IMR-90 (cell line): ENCODE results near the gene STAMBPL1. TPM values are rescaled to one million over a fixed set of nuclear protein-coding genes. Genes with fewer than 3 reads are reported as not detected.

Experiments used
- ATAC-seq: fragments of 200-7000 bp; cut with Tn5 transposase; 2 replicates; pipeline ENCODE4 v1.9.1; 2020; ENCODE audit warnings: low read depth, mild to moderate bottlenecking, moderate library complexity
- BruUV-seq: library from RNA; stranded (reverse); fragments of 400-500 nt; replicated peaks from 2 replicates; lab custom pipeline; 2021; lab: Mats Ljungman, UMichigan
- CTCF ChIA-PET: fragments of 300-600 bp; formaldehyde crosslinking; extraction: SDS; loops from one replicate; lab custom pipeline; 2021; ENCODE audit warnings: antibody characterized with exemption; lab: Yijun Ruan, JAX
- POLR2A ChIA-PET: fragments of 300-600 bp; sonication (Branson Sonifier 250); formaldehyde crosslinking; loops from one replicate; lab custom pipeline; 2022; ENCODE audit warnings: antibody characterized with exemption; ENCODE audit not compliant: unreplicated experiment; lab: Charles Lee
- DNase-seq: peaks from one replicate; pipeline ENCODE4 v3.0.0; 2013
- H2AFZ ChIP-seq: replicated peaks from 2 replicates; pipeline ENCODE3; 2013; ENCODE audit warnings: low read length, mild to moderate bottlenecking; ENCODE audit not compliant: poor library complexity
- H2AK5ac ChIP-seq: 2 replicates; pipeline ENCODE4 v1.6.1; 2013; ENCODE audit warnings: low read depth, low read length, inconsistent platforms
- H2AK9ac ChIP-seq: replicated peaks from 2 replicates; pipeline ENCODE3; 2013; ENCODE audit warnings: mild to moderate bottlenecking, low read depth, low read length, moderate library complexity; ENCODE audit not compliant: poor library complexity
- H2BK120ac ChIP-seq: 2 replicates; pipeline ENCODE4 v1.6.1; 2013; ENCODE audit warnings: low read depth, low read length, inconsistent platforms
- H2BK15ac ChIP-seq: 3 replicates; pipeline ENCODE4 v1.6.1; 2013; ENCODE audit warnings: low read depth, low read length, inconsistent platforms
- H2BK20ac ChIP-seq: 2 replicates; pipeline ENCODE4 v1.6.1; 2013; ENCODE audit warnings: low read depth, mild to moderate bottlenecking, inconsistent platforms, low read length, moderate library complexity
- H2BK5ac ChIP-seq: 2 replicates; pipeline ENCODE4 v1.6.1; 2013; ENCODE audit warnings: mild to moderate bottlenecking, low read depth, low read length, inconsistent platforms; ENCODE audit not compliant: poor library complexity, severe bottlenecking
- H3K14ac ChIP-seq: replicated peaks from 2 replicates; pipeline ENCODE4 v1.6.1; 2013; ENCODE audit warnings: low read depth, low read length, inconsistent platforms
- H3K18ac ChIP-seq: 2 replicates; pipeline ENCODE4 v1.6.1; 2013; ENCODE audit warnings: low read depth, low read length, control low read depth
- H3K23ac ChIP-seq: 2 replicates; pipeline ENCODE4 v1.6.1; 2013; ENCODE audit warnings: low read depth, low read length, inconsistent platforms
- H3K27ac ChIP-seq: 2 replicates; pipeline ENCODE4 v1.5.1; 2013; ENCODE audit warnings: mild to moderate bottlenecking, control low read depth, low read length; ENCODE audit not compliant: insufficient read depth
- H3K27me3 ChIP-seq: 2 replicates; pipeline ENCODE4 v1.6.1; 2013; ENCODE audit warnings: low read length; ENCODE audit not compliant: control insufficient read depth, insufficient read depth
- H3K36me3 ChIP-seq: 2 replicates; pipeline ENCODE4 v1.6.1; 2013; ENCODE audit warnings: low read length, mixed read lengths; ENCODE audit not compliant: control insufficient read depth, insufficient read depth
- H3K4ac ChIP-seq: 2 replicates; pipeline ENCODE4 v1.6.1; 2013; ENCODE audit warnings: low read depth, low read length, inconsistent platforms
- H3K4me1 ChIP-seq: 2 replicates; pipeline ENCODE4 v1.6.1; 2013; ENCODE audit warnings: low read length, mixed read lengths; ENCODE audit not compliant: control insufficient read depth, insufficient read depth
- H3K4me2 ChIP-seq: 2 replicates; pipeline ENCODE4 v1.6.1; 2013; ENCODE audit warnings: low read depth, mild to moderate bottlenecking, control low read depth, low read length, moderate library complexity
- H3K4me3 ChIP-seq: 2 replicates; pipeline ENCODE4 v1.5.1; 2013; ENCODE audit warnings: low read depth, mild to moderate bottlenecking, control low read depth, low read length, moderate library complexity; ENCODE audit not compliant: insufficient read depth
- H3K56ac ChIP-seq: 2 replicates; pipeline ENCODE4 v1.6.1; 2013; ENCODE audit warnings: low read length, inconsistent platforms; ENCODE audit not compliant: insufficient read depth; ENCODE audit errors: extremely low read depth
- H3K79me1 ChIP-seq, 2 experiments: 2 replicates each; pipeline ENCODE4 v1.6.1; 2013; ENCODE audit warnings: low read length in 2 of 2, inconsistent platforms in 1 of 2, low read depth in 1 of 2
- H3K9ac ChIP-seq: 2 replicates; pipeline ENCODE4 v1.6.1; 2013; ENCODE audit warnings: low read depth, low read length, control low read depth
- H3K9me1 ChIP-seq: 2 replicates; pipeline ENCODE4 v1.6.1; 2013; ENCODE audit warnings: low read length, inconsistent platforms; ENCODE audit not compliant: insufficient read depth
- H3K9me3 ChIP-seq: 2 replicates; pipeline ENCODE4 v1.6.1; 2013; ENCODE audit warnings: low read length; ENCODE audit not compliant: control insufficient read depth, insufficient read depth
- H4K20me1 ChIP-seq: 2 replicates; pipeline ENCODE4 v1.6.1; 2013; ENCODE audit warnings: low read length, inconsistent platforms; ENCODE audit not compliant: insufficient read depth
- H4K5ac ChIP-seq: 2 replicates; pipeline ENCODE4 v1.6.1; 2013; ENCODE audit warnings: mild to moderate bottlenecking, low read depth, low read length, control low read depth
- H4K8ac ChIP-seq, 2 experiments: 2 replicates each; pipeline ENCODE4 v1.6.1; 2013; ENCODE audit warnings: low read depth in 2 of 2, low read length in 2 of 2, control low read depth in 1 of 2, inconsistent platforms in 1 of 2
- H4K91ac ChIP-seq: 2 replicates; pipeline ENCODE4 v1.6.1; 2013; ENCODE audit warnings: low read depth, low read length, inconsistent platforms; ENCODE audit not compliant: insufficient read depth
- MAZ ChIP-seq: IDR thresholded peaks from 2 replicates; pipeline ENCODE4 v1.6.1; 2012; ENCODE audit warnings: low read depth, mild to moderate bottlenecking, low read length, improper control_type of control experiment, moderate library complexity, borderline replicate concordance
- WGBS, 2 experiments: methylation state at CpG; one replicate each; pipeline versions ENCODE4 v1.1.5 to v1.1.7; 2013; ENCODE audit warnings: missing lambda C conversion rate in 2 of 2; ENCODE audit not compliant: insufficient read length in 1 of 2; ENCODE audit errors: extremely low coverage in 2 of 2; 5-methylcytosine and 5-hydroxymethylcytosine counted together
- dilution Hi-C: fragments of 300-500 bp; cut with HindIII; formaldehyde crosslinking; loops from one replicate; pipeline ENCODE4 v1.14.3; 2018; ENCODE audit warnings: low sequenced_read_pairs; ENCODE audit not compliant: unreplicated experiment
- in situ Hi-C: fragments of 300-500 bp; cut with MboI; formaldehyde crosslinking; loops from 3 replicates; pipeline ENCODE4 v1.14.3; 2019; ENCODE audit warnings: low sequenced_read_pairs, inconsistent platforms, mixed read lengths
- intact Hi-C: fragments of 100-400 bp; cut with micrococcal nuclease; formaldehyde crosslinking; loops from 2 replicates; pipeline ENCODE4 v1.10.0; 2022
- polyA plus RNA-seq, 3 experiments: library from polyadenylated mRNA; depleted of rRNA; stranded (reverse); fragments of >200 nt; gene quantifications; 2 replicates each; pipeline ENCODE4 v1.2.3, GENCODE V29; 2012; ENCODE audit warnings: low replicate concordance in 1 of 3
- total RNA-seq: library from RNA; depleted of rRNA; stranded (reverse); fragments of >200 nt; gene quantifications from 2 replicates; pipeline ENCODE4 v1.2.3, GENCODE V29; 2012

The STAMBPL1 gene
- total and polyA plus RNA-seq, 2 of the 4 experiments (the other 2 are of a cell fraction): 26.8 to 28.1 TPM

GRCh38 chr10:88913788-88914187 is 33.7 kb downstream of the STAMBPL1 start:
- H3K9me1 ChIP-seq: peaks cover 20% of the 10 kb centered on the region
- H3K14ac ChIP-seq: no peak overlapping the region
- no CpG with 5 or more reads among the region's 5 CpGs for WGBS, 2 experiments
- H3K23ac ChIP-seq: no peak overlapping the region
- peaks cover 16 to 53% of the 10 kb centered on the region in 2 experiments; a peak in 3 of 4 replicates for H3K79me1 ChIP-seq
- no peak for TF ChIP-seq MAZ
- H2BK15ac ChIP-seq: no peak overlapping the region; the same call in 2 of the 3 replicates
- ATAC-seq (no peak), DNase-seq (no peak)
- no peak overlapping the region for H4K5ac ChIP-seq
- peaks cover 20% of the 10 kb centered on the region for H3K36me3 ChIP-seq
- H3K9me3 ChIP-seq: no peaks in the 10 kb centered on the region
- H3K9ac ChIP-seq: no peak overlapping the region
- H2BK5ac ChIP-seq: peak overlapping the region; percentile 24
- H4K91ac ChIP-seq: no peak overlapping the region
- POLR2A ChIA-PET: no interaction called here
- H3K4me2 ChIP-seq: no peak overlapping the region
- no TSS peak for BruUV-seq
- no peak overlapping the region for H3K27ac ChIP-seq
- no peaks in the 10 kb centered on the region for H3K27me3 ChIP-seq
- 0 out of 4 replicates have a peak overlapping the region, but pooled peaks of 1 of the 2 experiments have one; percentile 38 for H4K8ac ChIP-seq
- peak overlapping the region; percentile 55; the same call in 1 of the 2 replicates for H3K4ac ChIP-seq
- no peak overlapping the region for H2BK20ac ChIP-seq
- intact Hi-C loops: no loop called here
- no peak overlapping the region for H3K56ac ChIP-seq
- no peak overlapping the region for H2AK5ac ChIP-seq
- H2BK120ac ChIP-seq: peak overlapping the region; percentile 26
- dilution Hi-C loops: no loop called here
- no peak overlapping the region for H3K4me3 ChIP-seq
- peak overlapping the region; percentile 58; the same call in 1 of the 2 replicates for H3K18ac ChIP-seq
- in situ Hi-C loops: no loop called here
- H2AK9ac ChIP-seq: no peak overlapping the region
- CTCF ChIA-PET: no interaction called here
- H3K4me1 ChIP-seq: peaks cover 15% of the 10 kb centered on the region
- no peak overlapping the region for H2AFZ ChIP-seq
- H4K20me1 ChIP-seq: no peaks in the 10 kb centered on the region
